B cell (primary cell): ENCODE measurements around the gene SNAP47. TPM values are rescaled to one million over a fixed set of nuclear protein-coding genes. Genes with fewer than 3 reads are reported as not detected.

ENCODE experiments used
- ATAC-seq: fragments of 200-7000 bp; cut with Tn5 transposase; one replicate; pipeline ENCODE4 v1.10.0; 2021; ENCODE audit warnings: low read depth, mild to moderate bottlenecking, moderate number of reproducible peaks, moderate library complexity
- CTCF ChIA-PET: fragments of 350-600 bp; sonication (Branson Sonifier 250); formaldehyde crosslinking; loops from one replicate; lab custom pipeline; 2021; ENCODE audit warnings: antibody characterized with exemption, inconsistent platforms; lab: Charles Lee
- POLR2A ChIA-PET: fragments of 350-600 bp; sonication (Branson Sonifier 250); formaldehyde crosslinking; loops from one replicate; lab custom pipeline; 2021; ENCODE audit warnings: antibody characterized with exemption; lab: Charles Lee
- DNase-seq: peaks from one replicate; pipeline ENCODE4 v3.0.0; 2013
- H2AFZ ChIP-seq: 2 replicates; pipeline ENCODE4 v1.6.1; 2012; ENCODE audit warnings: mild to moderate bottlenecking, low read depth, low read length; ENCODE audit not compliant: insufficient read depth, poor library complexity, severe bottlenecking
- H3K27ac ChIP-seq, 2 donors: 1 replicate in 1 of 2; 2 replicates in 1 of 2; pipeline ENCODE4 v1.5.1; 2012 to 2013; ENCODE audit warnings: low read length in 2 of 2, mild to moderate bottlenecking in 2 of 2, moderate library complexity in 1 of 2
- H3K27me3 ChIP-seq, 4 experiments: fragments of 200-600 bp in 1 of 4; sonication (generic) in 1 of 4; replicated peaks in 1 of 4; 1 replicate in 2 of 4; 2 replicates in 2 of 4; pipeline versions ENCODE4 v1.6.1 to v1.7.0; 2013 to 2016; ENCODE audit warnings: low read length in 3 of 4, mild to moderate bottlenecking in 2 of 4, mixed read lengths in 1 of 4, moderate library complexity in 1 of 4; ENCODE audit not compliant: insufficient read depth in 4 of 4, control insufficient read depth in 3 of 4; ENCODE audit errors: control extremely low read depth in 1 of 4
- H3K36me3 ChIP-seq, 2 experiments: replicated peaks in 1 of 2; 1 replicate in 1 of 2; 2 replicates in 1 of 2; pipeline versions ENCODE4 v1.6.1 to v1.7.1; 2013; ENCODE audit warnings: low read length in 1 of 2; ENCODE audit not compliant: insufficient read depth in 2 of 2, control insufficient read depth in 1 of 2; ENCODE audit errors: control extremely low read depth in 1 of 2, extremely low read depth in 1 of 2
- H3K4me1 ChIP-seq, 2 donors: fragments of 200-600 bp in 1 of 2; sonication (generic) in 1 of 2; 1 replicate in 1 of 2; 2 replicates in 1 of 2; pipeline versions ENCODE4 v1.5.1 to v1.6.1; 2013 to 2017; ENCODE audit warnings: low read length in 2 of 2; ENCODE audit not compliant: control insufficient read depth in 2 of 2, insufficient read depth in 2 of 2
- H3K4me2 ChIP-seq: replicated peaks from 2 replicates; pipeline ENCODE3; 2012; ENCODE audit warnings: mild to moderate bottlenecking, low read depth, low read length; ENCODE audit not compliant: poor library complexity, severe bottlenecking
- H3K4me3 ChIP-seq, 5 experiments: fragments of 200-600 bp in 1 of 5; sonication (generic) in 1 of 5; 1 replicate in 3 of 5; 2 replicates in 2 of 5; pipeline versions ENCODE4 v1.5.1 to v1.7.0; 2011 to 2016; ENCODE audit warnings: low read length in 4 of 5, mild to moderate bottlenecking in 4 of 5, low read depth in 2 of 5, control low read depth in 1 of 5, moderate library complexity in 1 of 5; ENCODE audit not compliant: insufficient read depth in 1 of 5; ENCODE audit errors: control extremely low read depth in 1 of 5, extremely low read depth in 1 of 5
- H3K79me2 ChIP-seq: fragments of 200-600 bp; sonication (generic); one replicate; pipeline ENCODE4 v1.6.0; 2016; ENCODE audit warnings: low read length; ENCODE audit not compliant: control insufficient read depth, insufficient read depth
- H3K9ac ChIP-seq: fragments of 200-600 bp; sonication (generic); 2 replicates; pipeline ENCODE4 v1.6.1; 2017; ENCODE audit warnings: mild to moderate bottlenecking, low read length, moderate library complexity
- H3K9me3 ChIP-seq, 3 donors: one replicate each; pipeline versions ENCODE4 v1.6.1 to v1.7.1; 2013; ENCODE audit warnings: low read length in 2 of 3; ENCODE audit not compliant: control insufficient read depth in 2 of 3, insufficient read depth in 1 of 3; ENCODE audit errors: control extremely low read depth in 1 of 3
- H4K20me1 ChIP-seq: 2 replicates; pipeline ENCODE4 v1.6.0; 2012; ENCODE audit warnings: mild to moderate bottlenecking, low read length; ENCODE audit not compliant: insufficient read depth, control insufficient read depth, poor library complexity, severe bottlenecking
- H3K27ac Mint-ChIP-seq: one replicate; pipeline ENCODE4 v1.8.0; 2021; ENCODE audit warnings: mixed read lengths
- H3K27me3 Mint-ChIP-seq: one replicate; pipeline ENCODE4 v1.8.0; 2021; ENCODE audit warnings: mixed read lengths
- H3K4me1 Mint-ChIP-seq: one replicate; pipeline ENCODE4 v1.8.0; 2021; ENCODE audit warnings: mixed read lengths
- H3K4me3 Mint-ChIP-seq: one replicate; pipeline ENCODE4 v1.8.0; 2021; ENCODE audit warnings: mixed read lengths
- H3K9me3 Mint-ChIP-seq: one replicate; pipeline ENCODE4 v1.8.0; 2022; ENCODE audit warnings: mixed read lengths; ENCODE audit not compliant: insufficient read depth
- EZH2 ChIP-seq: IDR thresholded peaks from 2 replicates; pipeline ENCODE4 v1.6.1; 2012; ENCODE audit warnings: borderline replicate concordance, low read depth, mild to moderate bottlenecking, moderate library complexity, low read length; ENCODE audit not compliant: insufficient read depth, poor library complexity, severe bottlenecking
- WGBS: methylation state at CpG from one replicate; pipeline ENCODE4 v1.1.5; 2013; ENCODE audit warnings: missing lambda C conversion rate; ENCODE audit not compliant: insufficient coverage; 5-methylcytosine and 5-hydroxymethylcytosine counted together
- intact Hi-C: fragments of 100-400 bp; cut with micrococcal nuclease; formaldehyde crosslinking; loops from one replicate; pipeline ENCODE4 v1.10.0; 2022
- polyA plus RNA-seq: library from polyadenylated mRNA; depleted of rRNA; stranded (reverse); fragments of >200 nt; gene quantifications from 2 replicates; pipeline ENCODE4 v1.2.3, GENCODE V29; 2012
- total RNA-seq, 2 donors: library from RNA; stranded (reverse); fragments of 120-200 nt in 1 of 2; gene quantifications; 1 replicate in 1 of 2; 2 replicates in 1 of 2; pipeline versions ENCODE4 v1.2.3 to v1.2.4, GENCODE V29; 2013 to 2022
- TF ChIP-seq, protein P1 (sequence below): fragments of 200-600 bp; IDR thresholded peaks from one replicate; pipeline ENCODE4 v1.8.0; 2022; ENCODE audit warnings: antibody characterized with exemption, mild to moderate bottlenecking

The SNAP47 gene
- total and polyA plus RNA-seq, 2 donors (not counting 1 experiment from before 2014, with no cell fraction given) = 25.6 to 34.9 TPM

GRCh38 chr1:227770812-227771211 lies 35.6 kb downstream of the SNAP47 start:
- no peaks in the 10 kb centered on the region for H3K27me3 Mint-ChIP-seq
- peaks cover 15% of the 10 kb centered on the region for H3K4me1 Mint-ChIP-seq
- no peaks in the 10 kb centered on the region for H3K79me2 ChIP-seq
- 95% methylated on average over 12 of the region's 13 CpGs for whole genome bisulfite sequencing
- ATAC-seq (no peak), DNase-seq (no peak)
- no peaks in the 10 kb centered on the region for H3K27me3 ChIP-seq
- CTCF ChIA-PET = interaction anchor here (1.3 kb wide), 1 partner anchor 9 kb away, joined by 4 read pairs; no protein-coding TSS in a partner anchor
- intact Hi-C loops = no loop called here
- no peak overlapping the region for H2AFZ ChIP-seq
- POLR2A ChIA-PET = no interaction called here
- no peak overlapping the region for H3K27ac Mint-ChIP-seq
- H3K9me3 ChIP-seq = no peaks in the 10 kb centered on the region
- peaks cover 0 to 43% of the 10 kb centered on the region in 2 experiments for H3K36me3 ChIP-seq
- no peak overlapping the region for H3K27ac ChIP-seq
- no peaks in the 10 kb centered on the region for H3K9me3 Mint-ChIP-seq
- H3K4me1 ChIP-seq = peaks cover 0 to 12% of the 10 kb centered on the region in 2 donors
- no peak overlapping the region for H3K4me2 ChIP-seq
- H3K9ac ChIP-seq = no peak overlapping the region
- H4K20me1 ChIP-seq = peaks cover 2% of the 10 kb centered on the region
- no peak overlapping the region for H3K4me3 Mint-ChIP-seq
- H3K4me3 ChIP-seq = no peak overlapping the region
- TF ChIP-seq, protein P1, sequence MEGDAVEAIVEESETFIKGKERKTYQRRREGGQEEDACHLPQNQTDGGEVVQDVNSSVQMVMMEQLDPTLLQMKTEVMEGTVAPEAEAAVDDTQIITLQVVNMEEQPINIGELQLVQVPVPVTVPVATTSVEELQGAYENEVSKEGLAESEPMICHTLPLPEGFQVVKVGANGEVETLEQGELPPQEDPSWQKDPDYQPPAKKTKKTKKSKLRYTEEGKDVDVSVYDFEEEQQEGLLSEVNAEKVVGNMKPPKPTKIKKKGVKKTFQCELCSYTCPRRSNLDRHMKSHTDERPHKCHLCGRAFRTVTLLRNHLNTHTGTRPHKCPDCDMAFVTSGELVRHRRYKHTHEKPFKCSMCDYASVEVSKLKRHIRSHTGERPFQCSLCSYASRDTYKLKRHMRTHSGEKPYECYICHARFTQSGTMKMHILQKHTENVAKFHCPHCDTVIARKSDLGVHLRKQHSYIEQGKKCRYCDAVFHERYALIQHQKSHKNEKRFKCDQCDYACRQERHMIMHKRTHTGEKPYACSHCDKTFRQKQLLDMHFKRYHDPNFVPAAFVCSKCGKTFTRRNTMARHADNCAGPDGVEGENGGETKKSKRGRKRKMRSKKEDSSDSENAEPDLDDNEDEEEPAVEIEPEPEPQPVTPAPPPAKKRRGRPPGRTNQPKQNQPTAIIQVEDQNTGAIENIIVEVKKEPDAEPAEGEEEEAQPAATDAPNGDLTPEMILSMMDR = no peak
- TF ChIP-seq EZH2 = no peak

- no peaks in the 10 kb centered on the region for H4K20me1 ChIP-seq
- POLR2A ChIA-PET = no interaction called here
- no peak overlapping the region for H3K4me3 ChIP-seq
- no peak overlapping the region for H2AFZ ChIP-seq
- H3K4me2 ChIP-seq = no peak overlapping the region
- Mint-ChIP-seq H3K9me3 (no peaks in the 10 kb centered on the region), H3K27ac (no peak overlapping the region), H3K4me1 (peaks cover 10% of the 10 kb centered on the region), H3K27me3 (no peaks in the 10 kb centered on the region), H3K4me3 (no peak overlapping the region)
- no peaks in the 10 kb centered on the region for H3K79me2 ChIP-seq
- no peaks in the 10 kb centered on the region for H3K27me3 ChIP-seq
- H3K9me3 ChIP-seq = no peaks in the 10 kb centered on the region
- H3K9ac ChIP-seq = no peak overlapping the region
- peaks cover 0 to 7% of the 10 kb centered on the region in 2 donors for H3K4me1 ChIP-seq
- ATAC-seq (no peak), DNase-seq (no peak)
- CTCF ChIA-PET = interaction anchor here (1.3 kb wide), 1 partner anchor 9 kb away, joined by 4 read pairs; no protein-coding TSS in a partner anchor
- intact Hi-C loops = no loop called here
- TF ChIP-seq, protein P1 = no peak
- TF ChIP-seq EZH2 = no peak
- peaks cover 0 to 47% of the 10 kb centered on the region in 2 experiments for H3K36me3 ChIP-seq
- WGBS = 100% methylated on average over 2 of the region's 8 CpGs
- no peak overlapping the region for H3K27ac ChIP-seq
Measured at GRCh38 chr1:227771326-227771725, 36.1 kb downstream of the SNAP47 start.
